IMR-90 (cell line): Measurements from ENCODE around the gene DMRT1. TPM values are rescaled to one million over a fixed set of nuclear protein-coding genes. Genes with fewer than 3 reads are reported as not detected.

Source experiments
- ATAC-seq: fragments of 200-7000 bp; cut with Tn5 transposase; 2 replicates; pipeline ENCODE4 v1.9.1; 2020; ENCODE audit warnings: low read depth, mild to moderate bottlenecking, moderate library complexity
- BruUV-seq: library from RNA; stranded (reverse); fragments of 400-500 nt; replicated peaks from 2 replicates; lab custom pipeline; 2021; lab: Mats Ljungman, UMichigan
- CTCF ChIA-PET: fragments of 300-600 bp; formaldehyde crosslinking; extraction: SDS; loops from one replicate; lab custom pipeline; 2021; ENCODE audit warnings: antibody characterized with exemption; lab: Yijun Ruan, JAX
- POLR2A ChIA-PET: fragments of 300-600 bp; sonication (Branson Sonifier 250); formaldehyde crosslinking; loops from one replicate; lab custom pipeline; 2022; ENCODE audit warnings: antibody characterized with exemption; ENCODE audit not compliant: unreplicated experiment; lab: Charles Lee
- DNase-seq: peaks from one replicate; pipeline ENCODE4 v3.0.0; 2013
- H2AFZ ChIP-seq: replicated peaks from 2 replicates; pipeline ENCODE3; 2013; ENCODE audit warnings: low read length, mild to moderate bottlenecking; ENCODE audit not compliant: poor library complexity
- H2AK5ac ChIP-seq: 2 replicates; pipeline ENCODE4 v1.6.1; 2013; ENCODE audit warnings: low read depth, low read length, inconsistent platforms
- H2AK9ac ChIP-seq: replicated peaks from 2 replicates; pipeline ENCODE3; 2013; ENCODE audit warnings: mild to moderate bottlenecking, low read depth, low read length, moderate library complexity; ENCODE audit not compliant: poor library complexity
- H2BK120ac ChIP-seq: 2 replicates; pipeline ENCODE4 v1.6.1; 2013; ENCODE audit warnings: low read depth, low read length, inconsistent platforms
- H2BK15ac ChIP-seq: 3 replicates; pipeline ENCODE4 v1.6.1; 2013; ENCODE audit warnings: low read depth, low read length, inconsistent platforms
- H2BK20ac ChIP-seq: 2 replicates; pipeline ENCODE4 v1.6.1; 2013; ENCODE audit warnings: low read depth, mild to moderate bottlenecking, inconsistent platforms, low read length, moderate library complexity
- H2BK5ac ChIP-seq: 2 replicates; pipeline ENCODE4 v1.6.1; 2013; ENCODE audit warnings: mild to moderate bottlenecking, low read depth, low read length, inconsistent platforms; ENCODE audit not compliant: poor library complexity, severe bottlenecking
- H3K14ac ChIP-seq: replicated peaks from 2 replicates; pipeline ENCODE4 v1.6.1; 2013; ENCODE audit warnings: low read depth, low read length, inconsistent platforms
- H3K18ac ChIP-seq: 2 replicates; pipeline ENCODE4 v1.6.1; 2013; ENCODE audit warnings: low read depth, low read length, control low read depth
- H3K23ac ChIP-seq: 2 replicates; pipeline ENCODE4 v1.6.1; 2013; ENCODE audit warnings: low read depth, low read length, inconsistent platforms
- H3K27ac ChIP-seq: 2 replicates; pipeline ENCODE4 v1.5.1; 2013; ENCODE audit warnings: mild to moderate bottlenecking, control low read depth, low read length; ENCODE audit not compliant: insufficient read depth
- H3K27me3 ChIP-seq: 2 replicates; pipeline ENCODE4 v1.6.1; 2013; ENCODE audit warnings: low read length; ENCODE audit not compliant: control insufficient read depth, insufficient read depth
- H3K36me3 ChIP-seq: 2 replicates; pipeline ENCODE4 v1.6.1; 2013; ENCODE audit warnings: low read length, mixed read lengths; ENCODE audit not compliant: control insufficient read depth, insufficient read depth
- H3K4ac ChIP-seq: 2 replicates; pipeline ENCODE4 v1.6.1; 2013; ENCODE audit warnings: low read depth, low read length, inconsistent platforms
- H3K4me1 ChIP-seq: 2 replicates; pipeline ENCODE4 v1.6.1; 2013; ENCODE audit warnings: low read length, mixed read lengths; ENCODE audit not compliant: control insufficient read depth, insufficient read depth
- H3K4me2 ChIP-seq: 2 replicates; pipeline ENCODE4 v1.6.1; 2013; ENCODE audit warnings: low read depth, mild to moderate bottlenecking, control low read depth, low read length, moderate library complexity
- H3K4me3 ChIP-seq: 2 replicates; pipeline ENCODE4 v1.5.1; 2013; ENCODE audit warnings: low read depth, mild to moderate bottlenecking, control low read depth, low read length, moderate library complexity; ENCODE audit not compliant: insufficient read depth
- H3K56ac ChIP-seq: 2 replicates; pipeline ENCODE4 v1.6.1; 2013; ENCODE audit warnings: low read length, inconsistent platforms; ENCODE audit not compliant: insufficient read depth; ENCODE audit errors: extremely low read depth
- H3K79me1 ChIP-seq, 2 experiments: 2 replicates each; pipeline ENCODE4 v1.6.1; 2013; ENCODE audit warnings: low read length in 2 of 2, inconsistent platforms in 1 of 2, low read depth in 1 of 2
- H3K9ac ChIP-seq: 2 replicates; pipeline ENCODE4 v1.6.1; 2013; ENCODE audit warnings: low read depth, low read length, control low read depth
- H3K9me1 ChIP-seq: 2 replicates; pipeline ENCODE4 v1.6.1; 2013; ENCODE audit warnings: low read length, inconsistent platforms; ENCODE audit not compliant: insufficient read depth
- H3K9me3 ChIP-seq: 2 replicates; pipeline ENCODE4 v1.6.1; 2013; ENCODE audit warnings: low read length; ENCODE audit not compliant: control insufficient read depth, insufficient read depth
- H4K20me1 ChIP-seq: 2 replicates; pipeline ENCODE4 v1.6.1; 2013; ENCODE audit warnings: low read length, inconsistent platforms; ENCODE audit not compliant: insufficient read depth
- H4K5ac ChIP-seq: 2 replicates; pipeline ENCODE4 v1.6.1; 2013; ENCODE audit warnings: mild to moderate bottlenecking, low read depth, low read length, control low read depth
- H4K8ac ChIP-seq, 2 experiments: 2 replicates each; pipeline ENCODE4 v1.6.1; 2013; ENCODE audit warnings: low read depth in 2 of 2, low read length in 2 of 2, control low read depth in 1 of 2, inconsistent platforms in 1 of 2
- H4K91ac ChIP-seq: 2 replicates; pipeline ENCODE4 v1.6.1; 2013; ENCODE audit warnings: low read depth, low read length, inconsistent platforms; ENCODE audit not compliant: insufficient read depth
- BHLHE40 ChIP-seq: fragments of 150-350 bp; IDR thresholded peaks from 2 replicates; pipeline ENCODE4 v1.6.1; 2016; ENCODE audit warnings: mild to moderate bottlenecking, low read depth, low read length
- CEBPB ChIP-seq: IDR thresholded peaks from 2 replicates; pipeline ENCODE4 v1.6.1; 2012; ENCODE audit warnings: low read depth, low read length, improper control_type of control experiment
- CHD1 ChIP-seq: IDR thresholded peaks from 2 replicates; pipeline ENCODE4 v1.6.1; 2012; ENCODE audit warnings: low read depth, low read length, improper control_type of control experiment
- FOS ChIP-seq: fragments of 150-350 bp; IDR thresholded peaks from 2 replicates; pipeline ENCODE4 v1.6.1; 2016; ENCODE audit warnings: low read depth, low read length
- MAFK ChIP-seq: IDR thresholded peaks from 2 replicates; pipeline ENCODE4 v1.6.1; 2012; ENCODE audit warnings: low read depth, low read length, improper control_type of control experiment
- MAZ ChIP-seq: IDR thresholded peaks from 2 replicates; pipeline ENCODE4 v1.6.1; 2012; ENCODE audit warnings: low read depth, mild to moderate bottlenecking, low read length, improper control_type of control experiment, moderate library complexity, borderline replicate concordance
- MXI1 ChIP-seq: IDR thresholded peaks from 2 replicates; pipeline ENCODE4 v1.6.1; 2012; ENCODE audit warnings: low read depth, mild to moderate bottlenecking, low read length, moderate library complexity, borderline replicate concordance
- NFE2L2 ChIP-seq: fragments of 150-350 bp; IDR thresholded peaks from 2 replicates; pipeline ENCODE4 v1.6.1; 2016; ENCODE audit warnings: low read depth, mild to moderate bottlenecking, low read length
- POLR2A ChIP-seq: IDR thresholded peaks from 2 replicates; pipeline ENCODE4 v1.6.1; 2012; ENCODE audit warnings: mild to moderate bottlenecking, low read depth, low read length
- RAD21 ChIP-seq: IDR thresholded peaks from 2 replicates; pipeline ENCODE4 v1.6.1; 2012; ENCODE audit warnings: low read length, improper control_type of control experiment
- RCOR1 ChIP-seq: IDR thresholded peaks from 2 replicates; pipeline ENCODE4 v1.6.1; 2012; ENCODE audit warnings: mild to moderate bottlenecking, low read length, improper control_type of control experiment; ENCODE audit not compliant: insufficient replicate concordance
- RFX5 ChIP-seq: IDR thresholded peaks from 2 replicates; pipeline ENCODE4 v1.8.0; 2012; ENCODE audit warnings: low read depth, mild to moderate bottlenecking, low read length, moderate library complexity
- SMC3 ChIP-seq: fragments of 150-350 bp; IDR thresholded peaks from 2 replicates; pipeline ENCODE4 v1.6.1; 2016; ENCODE audit warnings: low read depth, mild to moderate bottlenecking, antibody characterized with exemption, low read length, moderate library complexity
- WGBS, 2 experiments: methylation state at CpG; one replicate each; pipeline versions ENCODE4 v1.1.5 to v1.1.7; 2013; ENCODE audit warnings: missing lambda C conversion rate in 2 of 2; ENCODE audit not compliant: insufficient read length in 1 of 2; ENCODE audit errors: extremely low coverage in 2 of 2; 5-methylcytosine and 5-hydroxymethylcytosine counted together
- dilution Hi-C: fragments of 300-500 bp; cut with HindIII; formaldehyde crosslinking; loops from one replicate; pipeline ENCODE4 v1.14.3; 2018; ENCODE audit warnings: low sequenced_read_pairs; ENCODE audit not compliant: unreplicated experiment
- in situ Hi-C: fragments of 300-500 bp; cut with MboI; formaldehyde crosslinking; loops from 3 replicates; pipeline ENCODE4 v1.14.3; 2019; ENCODE audit warnings: low sequenced_read_pairs, inconsistent platforms, mixed read lengths
- intact Hi-C: fragments of 100-400 bp; cut with micrococcal nuclease; formaldehyde crosslinking; loops from 2 replicates; pipeline ENCODE4 v1.10.0; 2022
- polyA plus RNA-seq, 3 experiments: library from polyadenylated mRNA; depleted of rRNA; stranded (reverse); fragments of >200 nt; gene quantifications; 2 replicates each; pipeline ENCODE4 v1.2.3, GENCODE V29; 2012; ENCODE audit warnings: low replicate concordance in 1 of 3
- total RNA-seq: library from RNA; depleted of rRNA; stranded (reverse); fragments of >200 nt; gene quantifications from 2 replicates; pipeline ENCODE4 v1.2.3, GENCODE V29; 2012
- TF ChIP-seq, protein P1 (sequence below): fragments of 150-350 bp; IDR thresholded peaks from 2 replicates; pipeline ENCODE4 v1.6.1; 2016; ENCODE audit warnings: low read depth, mild to moderate bottlenecking, low read length, moderate library complexity, borderline replicate concordance
- TF ChIP-seq, protein P2 (sequence below): conservative IDR thresholded peaks from 2 replicates; pipeline ENCODE4 v1.5.1; 2012; ENCODE audit warnings: mild to moderate bottlenecking, low read depth, low read length, improper control_type of control experiment
- TF ChIP-seq, protein P3 (sequence below): fragments of 150-350 bp; IDR thresholded peaks from 2 replicates; pipeline ENCODE4 v1.6.1; 2017; ENCODE audit warnings: mild to moderate bottlenecking, antibody characterized with exemption, low read length, low read depth

The DMRT1 gene
- total and polyA plus RNA-seq, 2 of the 4 experiments (the other 2 are of a cell fraction) = not detected

DNA sequence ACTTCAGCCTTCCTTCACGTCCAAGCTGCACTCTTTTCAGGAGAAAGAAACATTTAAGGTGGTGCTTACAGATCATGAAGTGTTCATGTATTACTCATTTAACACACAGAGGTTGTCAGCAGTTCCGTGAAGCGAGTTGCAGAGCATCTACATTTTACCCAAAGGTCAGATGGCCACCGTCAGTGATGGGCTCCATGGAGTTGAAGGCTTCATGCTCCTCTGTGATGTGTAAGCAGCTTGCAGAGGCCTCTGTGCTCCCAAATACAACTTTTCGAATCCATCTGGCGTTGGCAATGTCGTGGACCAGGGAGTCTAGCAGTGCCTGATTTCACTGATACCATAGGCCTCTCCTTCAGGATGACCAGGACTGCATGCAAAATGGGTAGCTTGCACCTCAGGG, 81.2 kb downstream of the DMRT1 start:
- H3K9me3 ChIP-seq = no peaks in the 10 kb centered on the region
- H3K9ac ChIP-seq = no peak overlapping the region
- H3K56ac ChIP-seq = no peak overlapping the region
- H3K79me1 ChIP-seq = no peaks in the 10 kb centered on the region
- no peak overlapping the region for H3K18ac ChIP-seq
- H2AFZ ChIP-seq = no peak overlapping the region
- no peaks in the 10 kb centered on the region for H3K4me1 ChIP-seq
- H3K36me3 ChIP-seq = no peaks in the 10 kb centered on the region
- H3K27me3 ChIP-seq = peaks cover 2% of the 10 kb centered on the region; the same call in 1 of the 2 replicates
- no peak overlapping the region for H4K8ac ChIP-seq
- no peak overlapping the region for H4K5ac ChIP-seq
- H3K14ac ChIP-seq = no peak overlapping the region
- ChIA-PET POLR2A (no interaction called here), CTCF (no interaction called here)
- H3K27ac ChIP-seq = no peak overlapping the region
- no peaks in the 10 kb centered on the region for H3K9me1 ChIP-seq
- no peak overlapping the region for H2BK5ac ChIP-seq
- intact Hi-C loops = no loop called here
- H2AK5ac ChIP-seq = no peak overlapping the region
- H2BK120ac ChIP-seq = no peak overlapping the region
- H3K4ac ChIP-seq = no peak overlapping the region
- no peak overlapping the region for H4K91ac ChIP-seq
- WGBS, 2 experiments = no CpG with 5 or more reads among the region's 7 CpGs
- no peak overlapping the region for H2AK9ac ChIP-seq
- H4K20me1 ChIP-seq = no peaks in the 10 kb centered on the region
- H2BK20ac ChIP-seq = no peak overlapping the region
- ATAC-seq = no peak
- in situ Hi-C loops = no loop called here
- dilution Hi-C loops = no loop called here
- DNase-seq = no peak
- H3K4me2 ChIP-seq = no peak overlapping the region
- no peak overlapping the region for H3K4me3 ChIP-seq
- no peak for TF ChIP-seq NFE2L2
- no peak for TF ChIP-seq RAD21
- TF ChIP-seq, protein P1, sequence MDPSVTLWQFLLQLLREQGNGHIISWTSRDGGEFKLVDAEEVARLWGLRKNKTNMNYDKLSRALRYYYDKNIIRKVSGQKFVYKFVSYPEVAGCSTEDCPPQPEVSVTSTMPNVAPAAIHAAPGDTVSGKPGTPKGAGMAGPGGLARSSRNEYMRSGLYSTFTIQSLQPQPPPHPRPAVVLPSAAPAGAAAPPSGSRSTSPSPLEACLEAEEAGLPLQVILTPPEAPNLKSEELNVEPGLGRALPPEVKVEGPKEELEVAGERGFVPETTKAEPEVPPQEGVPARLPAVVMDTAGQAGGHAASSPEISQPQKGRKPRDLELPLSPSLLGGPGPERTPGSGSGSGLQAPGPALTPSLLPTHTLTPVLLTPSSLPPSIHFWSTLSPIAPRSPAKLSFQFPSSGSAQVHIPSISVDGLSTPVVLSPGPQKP = no peak
- TF ChIP-seq, protein P2, sequence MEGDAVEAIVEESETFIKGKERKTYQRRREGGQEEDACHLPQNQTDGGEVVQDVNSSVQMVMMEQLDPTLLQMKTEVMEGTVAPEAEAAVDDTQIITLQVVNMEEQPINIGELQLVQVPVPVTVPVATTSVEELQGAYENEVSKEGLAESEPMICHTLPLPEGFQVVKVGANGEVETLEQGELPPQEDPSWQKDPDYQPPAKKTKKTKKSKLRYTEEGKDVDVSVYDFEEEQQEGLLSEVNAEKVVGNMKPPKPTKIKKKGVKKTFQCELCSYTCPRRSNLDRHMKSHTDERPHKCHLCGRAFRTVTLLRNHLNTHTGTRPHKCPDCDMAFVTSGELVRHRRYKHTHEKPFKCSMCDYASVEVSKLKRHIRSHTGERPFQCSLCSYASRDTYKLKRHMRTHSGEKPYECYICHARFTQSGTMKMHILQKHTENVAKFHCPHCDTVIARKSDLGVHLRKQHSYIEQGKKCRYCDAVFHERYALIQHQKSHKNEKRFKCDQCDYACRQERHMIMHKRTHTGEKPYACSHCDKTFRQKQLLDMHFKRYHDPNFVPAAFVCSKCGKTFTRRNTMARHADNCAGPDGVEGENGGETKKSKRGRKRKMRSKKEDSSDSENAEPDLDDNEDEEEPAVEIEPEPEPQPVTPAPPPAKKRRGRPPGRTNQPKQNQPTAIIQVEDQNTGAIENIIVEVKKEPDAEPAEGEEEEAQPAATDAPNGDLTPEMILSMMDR = no peak
- no peak for TF ChIP-seq CEBPB
- no peak for TF ChIP-seq RCOR1
- TF ChIP-seq, protein P3, sequence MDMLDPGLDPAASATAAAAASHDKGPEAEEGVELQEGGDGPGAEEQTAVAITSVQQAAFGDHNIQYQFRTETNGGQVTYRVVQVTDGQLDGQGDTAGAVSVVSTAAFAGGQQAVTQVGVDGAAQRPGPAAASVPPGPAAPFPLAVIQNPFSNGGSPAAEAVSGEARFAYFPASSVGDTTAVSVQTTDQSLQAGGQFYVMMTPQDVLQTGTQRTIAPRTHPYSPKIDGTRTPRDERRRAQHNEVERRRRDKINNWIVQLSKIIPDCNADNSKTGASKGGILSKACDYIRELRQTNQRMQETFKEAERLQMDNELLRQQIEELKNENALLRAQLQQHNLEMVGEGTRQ = no peak
- no peak for TF ChIP-seq SMC3
- TF ChIP-seq MAFK = no peak
- TF ChIP-seq CHD1 = no peak
- no peak for TF ChIP-seq POLR2A
- TF ChIP-seq MXI1 = no peak
- no peak for TF ChIP-seq BHLHE40
- no peak for TF ChIP-seq RFX5
- TF ChIP-seq FOS = no peak
- no peak for TF ChIP-seq MAZ
- no peak overlapping the region for H3K23ac ChIP-seq
- no TSS peak for BruUV-seq
- no peak overlapping the region for H2BK15ac ChIP-seq
